Effector CD8-positive, alpha-beta T cell (primary cell): ENCODE results near the gene VWA7.

ENCODE experiments used
- DNase-seq: peaks from one replicate; lab custom pipeline; 2025; lab: John Stamatoyannopoulos, UW

Gene VWA7

GRCh38 chr6:31758281-31758680, 18.8 kb downstream of the VWA7 start:
- no peak for DNase-seq

DNA sequence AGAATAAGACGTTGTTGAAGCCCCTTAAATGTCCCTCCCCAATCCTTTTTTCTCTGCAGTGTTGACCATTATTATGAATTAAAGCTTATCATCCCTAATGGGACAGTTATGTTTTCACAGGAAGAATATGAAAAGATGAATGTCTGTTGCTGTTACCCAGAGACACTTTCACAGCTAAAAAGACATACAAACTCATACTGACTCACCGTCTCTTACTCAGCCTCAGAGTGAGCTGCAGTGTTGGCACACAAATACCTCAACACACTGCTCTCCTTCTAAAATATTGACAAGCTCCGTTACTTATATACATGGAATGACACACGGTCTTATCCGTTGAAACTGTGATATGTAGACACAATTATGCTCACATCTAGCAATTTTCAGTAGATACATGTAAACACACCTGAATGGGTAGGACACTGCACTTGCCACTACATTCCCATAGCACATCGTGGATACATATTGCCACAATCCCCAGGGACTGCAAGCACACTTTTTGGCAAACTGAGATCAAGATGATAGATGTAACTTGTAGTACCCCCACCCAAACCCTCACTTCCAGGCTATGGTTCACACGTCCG, 24.3 kb downstream of the VWA7 start:
- DNase-seq, result no peak

GRCh38 chr6:31750411-31751022, 26.6 kb downstream of the VWA7 start:
- no peak for DNase-seq

DNA sequence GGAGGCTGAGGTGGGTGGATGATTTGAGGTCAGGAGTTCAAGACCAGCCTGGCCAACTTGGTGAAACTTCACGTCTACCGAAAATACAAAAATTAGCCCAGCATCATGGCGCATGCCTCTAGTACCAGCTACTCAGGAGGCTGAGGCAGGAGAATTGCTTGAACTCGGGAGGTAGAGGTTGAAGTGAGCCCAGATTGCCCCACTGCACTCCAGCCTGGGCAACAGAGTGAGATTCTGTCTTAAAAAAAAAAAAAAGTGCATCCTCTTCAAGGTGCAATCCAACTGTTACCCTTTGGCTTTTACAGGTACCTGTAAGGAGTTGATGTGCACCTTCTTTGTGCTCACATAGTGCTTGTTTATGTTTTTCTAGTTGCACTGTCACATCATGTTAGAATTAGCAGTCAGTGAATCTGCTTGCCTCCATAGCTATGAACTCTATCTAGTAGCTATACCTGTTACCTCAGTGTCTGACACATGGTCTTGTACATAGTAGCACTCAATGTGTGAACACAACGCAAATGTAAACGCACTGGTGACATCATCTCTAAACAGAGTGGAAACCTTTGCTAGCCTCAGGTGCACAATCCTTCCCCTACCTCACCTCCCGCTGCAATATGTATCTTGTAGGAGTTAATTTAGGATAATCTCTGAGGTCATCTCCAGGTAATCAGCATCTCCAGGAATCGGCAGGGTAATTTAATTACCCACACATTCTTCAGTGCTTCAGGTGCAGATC, 27.7 kb downstream of the VWA7 start:
- no peak for DNase-seq

DNA sequence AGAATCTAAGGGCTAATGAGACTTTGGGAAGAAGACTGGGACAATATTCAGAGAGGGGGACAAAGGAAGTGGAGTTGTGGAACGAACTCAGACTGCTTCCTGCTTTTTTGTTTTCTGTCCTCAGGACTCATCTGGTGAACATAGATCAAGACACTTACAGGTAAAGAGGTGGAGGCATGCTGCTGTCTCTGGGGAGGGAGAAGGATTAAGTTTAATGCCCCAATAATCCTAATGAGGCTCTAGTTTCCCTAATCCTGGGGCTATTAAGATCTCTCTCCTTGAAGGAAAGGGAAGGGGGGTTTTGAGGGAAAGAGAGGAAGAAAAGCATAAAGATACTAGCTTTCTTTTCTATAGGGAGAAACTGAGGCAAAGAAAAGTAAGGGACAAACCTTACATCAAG, 32.7 kb downstream of the VWA7 start:
- DNase-seq, result no peak

GRCh38 chr6:31742894-31743293, 34.2 kb downstream of the VWA7 start:
- DNase-seq, result no peak

- DNase-seq, result no peak
These were observed 35.3 kb downstream of the VWA7 start for GRCh38 chr6:31741815-31742214.

DNA sequence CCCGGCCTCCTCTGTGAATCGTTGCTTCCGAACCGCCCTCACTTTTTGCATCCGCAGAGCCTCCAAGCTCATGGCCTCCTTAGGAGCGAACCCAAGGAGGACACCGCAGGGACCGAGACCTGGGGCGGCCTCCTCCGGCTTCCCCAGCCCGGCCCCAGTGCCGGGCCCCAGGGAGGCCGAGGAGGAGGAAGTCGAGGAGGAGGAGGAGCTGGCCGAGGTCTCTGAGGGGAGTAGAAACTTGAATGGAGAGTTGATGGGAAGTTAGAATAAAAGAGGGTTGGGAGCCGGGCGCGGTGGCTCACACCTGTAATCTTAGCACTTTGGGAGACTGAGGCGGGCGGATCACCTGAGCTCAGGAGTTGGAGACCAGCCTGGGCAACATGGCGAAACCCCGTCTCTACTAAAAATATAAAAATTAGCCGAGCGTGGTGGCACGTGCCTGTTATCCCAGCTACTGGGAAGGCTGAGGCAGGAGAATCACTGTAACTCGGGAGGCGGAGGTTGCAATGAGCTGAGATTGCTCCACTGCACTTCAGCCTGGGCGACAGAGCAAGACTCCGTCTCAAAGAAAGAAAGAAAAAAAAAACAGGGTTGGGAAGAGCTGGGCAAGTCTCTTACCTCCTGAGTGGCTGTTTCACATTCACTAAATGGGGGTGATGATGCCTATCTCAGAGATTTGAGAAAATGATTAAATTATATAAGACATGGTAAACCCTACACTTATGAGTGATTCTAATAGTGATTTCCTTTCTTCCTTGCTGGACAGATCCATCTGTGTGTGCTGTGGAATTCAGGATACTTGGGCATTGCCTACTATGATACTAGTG, 36.5 kb downstream of the VWA7 start:
- DNase-seq, result no peak

DNA sequence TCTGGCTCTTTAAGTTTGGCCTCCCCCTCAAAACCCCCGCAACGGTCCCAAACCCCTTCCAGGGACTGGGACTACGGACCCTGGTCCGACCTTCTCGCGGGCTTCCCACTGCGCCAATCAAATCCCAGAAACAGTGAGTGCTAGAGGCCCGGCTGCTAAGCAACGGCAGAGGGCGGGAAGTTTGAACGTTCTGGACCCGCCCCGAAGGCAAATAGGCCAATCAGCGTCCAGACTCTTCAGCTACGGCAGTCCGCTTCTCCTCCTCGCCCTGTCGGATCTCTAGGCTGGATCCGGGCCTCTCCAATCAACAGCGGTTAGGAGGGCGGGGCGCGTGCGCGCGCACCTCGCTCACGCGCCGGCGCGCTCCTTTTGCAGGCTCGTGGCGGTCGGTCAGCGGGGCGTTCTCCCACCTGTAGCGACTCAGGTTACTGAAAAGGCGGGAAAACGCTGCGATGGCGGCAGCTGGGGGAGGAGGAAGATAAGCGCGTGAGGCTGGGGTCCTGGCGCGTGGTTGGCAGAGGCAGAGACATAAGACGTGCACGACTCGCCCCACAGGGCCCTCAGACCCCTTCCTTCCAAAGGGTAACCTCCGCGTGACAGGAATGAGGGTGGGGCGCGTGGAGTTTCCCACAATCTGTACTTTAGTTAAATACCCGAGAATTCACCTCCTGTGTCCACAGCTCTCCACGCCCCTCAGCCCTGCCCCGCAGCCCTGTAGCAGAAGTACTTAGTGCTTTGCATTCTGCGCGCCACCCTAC, 37.3 kb downstream of the VWA7 start, which contains the start of gene MSH5:
Gene MSH5 (plus strand): TSS at position 367 of the 758 bp plus-strand sequence. CDS start 462 bp downstream, outside the sequence.
- DNase-seq, result peak; percentile 91

DNA sequence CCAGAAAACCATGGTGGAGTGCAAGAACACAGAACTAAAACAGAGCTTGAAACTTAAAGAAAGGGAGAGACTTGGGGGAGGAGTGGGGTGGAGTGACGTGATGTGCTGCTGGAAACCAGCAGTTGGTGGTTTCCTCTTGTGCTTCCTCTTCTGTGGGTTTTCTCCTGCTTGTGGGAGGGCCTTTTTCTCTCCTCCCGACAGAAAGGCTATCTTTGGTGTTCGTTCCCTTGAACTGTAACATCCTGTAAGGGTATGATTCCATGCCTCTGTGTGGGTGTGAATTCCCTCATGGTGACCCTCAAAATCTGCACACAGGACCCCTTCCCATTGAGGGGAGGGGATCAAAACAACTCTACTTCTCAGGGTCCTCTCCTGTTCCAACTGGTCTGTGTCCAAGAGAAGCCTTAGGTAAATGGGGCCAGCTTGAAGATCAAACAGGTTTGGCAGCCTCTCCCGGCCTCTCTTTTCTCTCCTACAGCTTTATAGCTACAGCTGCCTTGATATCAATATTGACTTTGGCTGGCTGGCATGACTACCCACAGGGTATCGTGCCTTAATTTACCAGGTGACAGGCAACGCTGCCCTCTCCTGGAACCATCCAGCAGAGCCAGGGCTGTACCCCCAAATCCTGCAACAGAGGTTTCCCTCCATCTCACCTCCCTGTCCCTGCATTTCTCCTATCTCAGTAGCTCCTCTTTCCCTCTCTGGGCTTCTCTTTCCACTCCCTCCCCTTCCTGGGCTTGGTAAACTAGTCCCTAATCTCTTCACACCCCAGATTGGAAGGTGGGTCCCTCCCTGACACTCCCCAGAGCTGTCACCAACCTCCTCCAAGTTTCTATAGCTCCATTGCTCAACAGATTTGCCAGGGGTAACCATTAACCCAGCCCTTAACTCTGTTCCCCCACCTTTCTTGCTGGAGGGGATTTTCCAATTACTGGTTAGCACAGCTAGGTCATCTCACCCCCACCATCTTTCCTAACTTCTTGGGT, 38.8 kb downstream of the VWA7 start:
- peak; percentile 42 for DNase-seq

DNA sequence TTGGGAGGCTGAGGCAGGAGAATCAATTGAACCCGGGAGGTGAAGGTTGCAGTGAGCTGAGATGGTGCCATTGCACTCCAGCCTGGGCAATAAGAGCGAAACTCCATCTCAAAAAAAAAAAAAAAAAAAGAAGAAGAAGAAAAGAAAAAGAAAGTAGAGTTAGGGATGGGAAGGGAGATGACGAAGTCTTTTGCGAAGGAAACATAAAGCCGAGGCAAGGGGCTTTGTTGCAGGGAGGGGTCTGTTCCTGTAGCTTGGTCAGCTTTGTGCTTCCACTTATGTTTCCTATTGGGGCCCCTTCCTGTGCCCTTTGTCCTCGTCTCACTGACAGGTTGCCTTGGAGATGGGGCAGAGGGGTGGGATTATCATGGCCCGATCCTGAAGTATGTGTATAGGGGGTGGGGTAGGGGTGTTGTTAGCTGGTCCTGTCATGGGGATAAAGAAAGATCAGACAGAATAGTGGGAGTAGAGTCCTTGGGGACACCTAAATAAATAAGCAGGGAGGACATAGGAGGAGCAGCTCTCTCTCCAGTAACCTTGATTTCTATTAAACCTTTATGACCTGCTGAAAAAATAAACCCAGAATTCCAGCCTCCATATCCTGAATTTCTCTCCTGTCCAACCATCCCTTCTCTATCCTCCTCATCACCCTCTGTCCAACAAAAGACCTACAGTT, 39.7 kb downstream of the VWA7 start:
- DNase-seq, result no peak

DNA sequence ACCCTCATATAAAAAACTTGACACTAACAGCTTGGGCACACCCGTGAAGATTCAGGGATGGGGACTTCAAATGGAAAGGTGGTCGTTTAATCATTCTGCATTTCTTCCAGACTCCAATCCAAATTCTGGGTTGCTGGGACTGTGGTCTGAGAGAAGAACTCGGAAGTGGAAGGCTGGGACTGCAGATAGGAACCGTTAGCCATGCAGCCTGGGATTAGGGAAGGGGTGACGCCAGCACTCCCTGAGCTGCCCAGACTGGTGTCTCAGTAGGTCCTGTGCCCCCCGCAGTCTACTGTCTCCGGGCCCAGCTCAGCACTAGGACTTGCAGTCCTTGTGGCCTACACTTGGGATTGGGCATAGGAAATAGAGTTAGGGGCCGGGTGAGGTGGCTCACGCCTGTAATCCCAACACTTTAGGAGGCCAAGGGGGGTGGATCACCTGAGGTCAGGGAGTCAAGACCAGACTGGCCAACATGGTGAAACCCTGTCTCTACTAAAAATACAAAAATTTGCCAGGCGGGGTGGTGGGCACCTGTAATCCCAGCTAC, 40.3 kb downstream of the VWA7 start:
- no peak for DNase-seq

DNA sequence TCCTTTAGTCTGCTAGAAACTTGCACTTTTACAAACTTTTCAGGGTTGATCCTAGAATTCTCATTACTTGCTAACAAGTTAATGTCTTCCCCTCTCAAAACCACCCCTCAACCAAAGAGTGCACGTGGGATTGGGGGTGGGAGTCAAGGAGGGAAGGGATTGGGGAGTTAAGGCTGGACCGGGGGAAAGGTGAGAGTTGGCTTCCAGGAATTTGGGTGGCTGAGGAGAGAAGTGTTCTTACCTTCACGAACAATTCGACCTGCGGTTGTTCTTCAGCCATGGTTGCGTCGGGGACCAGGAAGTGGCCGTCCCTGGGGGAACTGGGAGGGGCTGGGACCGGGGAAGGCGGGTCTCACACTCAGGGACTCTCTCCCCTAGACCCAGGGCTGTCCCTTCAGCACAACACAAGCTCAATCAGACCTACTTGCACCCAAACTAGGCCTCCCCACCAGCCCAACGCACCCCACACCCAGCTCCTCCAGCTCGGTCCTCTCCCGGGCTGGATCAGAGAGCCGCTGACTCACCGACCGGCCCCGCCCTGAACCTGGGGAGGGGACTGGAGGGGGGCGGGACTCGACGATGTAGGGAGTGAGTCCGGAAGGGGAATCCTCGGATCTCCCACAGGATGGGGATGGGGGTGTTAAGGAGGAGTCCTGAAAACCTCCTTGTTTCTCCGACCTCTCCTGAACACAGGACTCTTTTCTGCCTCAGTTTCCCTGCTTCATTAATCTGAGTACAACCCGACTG, 40.9 kb downstream of the VWA7 start, which contains the start of gene CLIC1:
Gene CLIC1 (minus strand): TSS at position 510 of the 747 bp plus-strand sequence. CDS start 230 bp downstream, at position 280.
- peak; percentile 59 for DNase-seq

DNA sequence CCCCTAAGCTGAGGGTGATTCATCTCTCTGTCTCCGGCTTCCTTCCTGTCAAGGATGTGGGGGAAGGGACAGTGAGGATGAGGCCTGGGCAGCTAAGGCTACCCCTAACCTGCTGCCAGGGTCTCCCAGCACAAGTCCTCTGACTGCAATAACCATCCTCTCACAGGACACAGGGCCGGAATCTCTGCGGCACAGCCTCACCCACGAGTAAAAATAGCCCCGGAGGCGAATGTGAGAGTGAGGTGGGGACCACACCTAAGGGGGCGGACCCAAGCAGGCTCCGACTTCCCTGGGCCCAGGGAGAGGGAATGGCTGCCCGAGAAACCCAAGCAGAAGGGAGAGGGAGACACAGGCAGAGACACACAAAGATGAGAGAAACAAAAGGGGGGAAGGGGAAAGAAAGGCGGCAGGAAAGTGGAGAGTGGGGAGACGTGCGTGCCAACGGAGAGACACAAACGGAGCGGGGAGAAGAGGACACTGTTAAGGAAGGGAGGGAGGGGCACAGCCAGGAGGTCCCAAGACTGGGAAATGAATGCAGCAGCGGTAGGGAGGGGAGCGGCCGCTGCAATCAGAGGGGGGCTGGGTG, 42.2 kb downstream of the VWA7 start:
- DNase-seq, result peak; percentile 10

- no peak for DNase-seq
These were observed 42.8 kb downstream of the VWA7 start for GRCh38 chr6:31734247-31734820.

DNA sequence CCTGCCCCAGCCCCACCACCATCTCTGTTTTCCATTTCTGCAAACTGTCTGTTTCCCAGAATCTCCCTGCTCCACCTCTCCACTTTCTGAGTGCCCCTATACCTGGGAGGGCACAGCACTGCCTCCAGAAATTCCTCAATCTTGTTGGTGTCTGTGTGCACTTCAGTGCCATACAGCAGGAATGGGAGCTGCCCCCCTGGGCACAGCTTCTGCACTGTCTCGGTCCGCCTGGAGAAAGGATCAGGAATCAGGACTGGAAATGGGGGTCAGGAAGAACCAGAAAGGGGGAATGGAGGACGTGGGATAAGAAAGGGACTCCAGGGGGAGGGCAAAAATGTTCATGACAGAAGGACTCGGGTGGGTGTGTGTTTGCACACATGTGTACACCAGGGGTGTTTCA, 43.4 kb downstream of the VWA7 start:
- DNase-seq, result no peak

- DNase-seq, result no peak
These were observed 45.1 kb downstream of the VWA7 start for GRCh38 chr6:31732029-31732428.

DNA sequence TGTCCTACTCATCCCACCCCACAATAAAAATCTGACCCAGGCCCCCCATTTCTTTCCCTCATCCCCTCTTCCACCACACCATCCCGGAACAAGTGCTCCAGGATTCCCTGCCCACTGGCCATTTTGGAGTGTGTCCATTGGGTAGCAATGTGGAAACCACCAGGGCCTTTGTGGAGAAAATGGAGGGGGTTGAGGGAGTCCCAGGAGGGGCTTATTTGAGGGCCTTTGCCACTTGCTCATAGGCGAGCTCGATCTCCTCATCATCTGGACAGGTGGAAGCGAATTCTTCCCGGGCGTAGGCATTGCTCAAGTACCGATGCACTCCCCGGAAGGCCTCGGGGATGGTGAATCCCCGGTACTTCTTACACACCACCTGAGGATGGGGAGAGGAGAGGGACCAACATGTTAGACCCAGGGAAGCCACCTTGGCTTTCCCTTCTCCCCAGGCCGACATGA, 46.5 kb downstream of the VWA7 start:
- DNase-seq, result no peak
